ENCODE data around the gene SOCS6.
"Not testable (repeated sequence)": the region's sequence is repeated elsewhere in the genome, so short reads cannot be mapped to it uniquely, and the experiment has no call there.

DNA sequence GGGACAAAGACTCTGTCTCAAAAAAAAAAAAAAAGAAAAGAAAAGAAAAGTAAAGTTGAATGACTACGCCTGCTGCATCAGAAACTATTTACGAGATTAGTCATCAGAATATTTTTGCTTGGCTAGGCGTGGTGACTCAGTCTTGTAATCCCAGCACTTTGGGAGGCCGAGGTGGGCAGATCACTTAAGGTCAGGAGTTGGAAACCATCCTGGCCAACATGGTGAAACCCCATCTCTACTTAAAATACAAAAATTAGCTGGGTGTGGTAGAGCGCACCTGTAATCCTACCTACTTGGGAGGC, 69.2 kb downstream of the SOCS6 start:
- peak; percentile 53; the same call in 1 of the 2 replicates for TF ChIP-seq TCF12 (IDR thresholded peaks at IDR 0.05; ENCODE audit: low read depth)
- not testable (repeated sequence) for TF ChIP-seq CREB1 (IDR thresholded peaks at IDR 0.05; ENCODE audit: low read depth); TAF1 (IDR thresholded peaks at IDR 0.05; ENCODE audit: low read depth); EP300 (IDR thresholded peaks at IDR 0.05; ENCODE audit: borderline replicate concordance); TEAD4 (IDR thresholded peaks at IDR 0.05); RAD21 (IDR thresholded peaks at IDR 0.05; ENCODE audit: low read depth); CEBPB (IDR thresholded peaks at IDR 0.05); FOXM1 (IDR thresholded peaks at IDR 0.05; ENCODE audit: borderline replicate concordance, low read depth); YY1 (IDR thresholded peaks at IDR 0.05; ENCODE audit: low read depth); ZBTB7A (IDR thresholded peaks at IDR 0.05; ENCODE audit: low read depth)
- TF ChIP-seq, protein P1, sequence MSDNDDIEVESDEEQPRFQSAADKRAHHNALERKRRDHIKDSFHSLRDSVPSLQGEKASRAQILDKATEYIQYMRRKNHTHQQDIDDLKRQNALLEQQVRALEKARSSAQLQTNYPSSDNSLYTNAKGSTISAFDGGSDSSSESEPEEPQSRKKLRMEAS (IDR thresholded peaks at IDR 0.05) = not testable (repeated sequence)
- TF ChIP-seq, protein P2, sequence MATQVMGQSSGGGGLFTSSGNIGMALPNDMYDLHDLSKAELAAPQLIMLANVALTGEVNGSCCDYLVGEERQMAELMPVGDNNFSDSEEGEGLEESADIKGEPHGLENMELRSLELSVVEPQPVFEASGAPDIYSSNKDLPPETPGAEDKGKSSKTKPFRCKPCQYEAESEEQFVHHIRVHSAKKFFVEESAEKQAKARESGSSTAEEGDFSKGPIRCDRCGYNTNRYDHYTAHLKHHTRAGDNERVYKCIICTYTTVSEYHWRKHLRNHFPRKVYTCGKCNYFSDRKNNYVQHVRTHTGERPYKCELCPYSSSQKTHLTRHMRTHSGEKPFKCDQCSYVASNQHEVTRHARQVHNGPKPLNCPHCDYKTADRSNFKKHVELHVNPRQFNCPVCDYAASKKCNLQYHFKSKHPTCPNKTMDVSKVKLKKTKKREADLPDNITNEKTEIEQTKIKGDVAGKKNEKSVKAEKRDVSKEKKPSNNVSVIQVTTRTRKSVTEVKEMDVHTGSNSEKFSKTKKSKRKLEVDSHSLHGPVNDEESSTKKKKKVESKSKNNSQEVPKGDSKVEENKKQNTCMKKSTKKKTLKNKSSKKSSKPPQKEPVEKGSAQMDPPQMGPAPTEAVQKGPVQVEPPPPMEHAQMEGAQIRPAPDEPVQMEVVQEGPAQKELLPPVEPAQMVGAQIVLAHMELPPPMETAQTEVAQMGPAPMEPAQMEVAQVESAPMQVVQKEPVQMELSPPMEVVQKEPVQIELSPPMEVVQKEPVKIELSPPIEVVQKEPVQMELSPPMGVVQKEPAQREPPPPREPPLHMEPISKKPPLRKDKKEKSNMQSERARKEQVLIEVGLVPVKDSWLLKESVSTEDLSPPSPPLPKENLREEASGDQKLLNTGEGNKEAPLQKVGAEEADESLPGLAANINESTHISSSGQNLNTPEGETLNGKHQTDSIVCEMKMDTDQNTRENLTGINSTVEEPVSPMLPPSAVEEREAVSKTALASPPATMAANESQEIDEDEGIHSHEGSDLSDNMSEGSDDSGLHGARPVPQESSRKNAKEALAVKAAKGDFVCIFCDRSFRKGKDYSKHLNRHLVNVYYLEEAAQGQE (IDR thresholded peaks at IDR 0.05; ENCODE audit: low read depth) = not testable (repeated sequence)
- TF ChIP-seq, protein P3, sequence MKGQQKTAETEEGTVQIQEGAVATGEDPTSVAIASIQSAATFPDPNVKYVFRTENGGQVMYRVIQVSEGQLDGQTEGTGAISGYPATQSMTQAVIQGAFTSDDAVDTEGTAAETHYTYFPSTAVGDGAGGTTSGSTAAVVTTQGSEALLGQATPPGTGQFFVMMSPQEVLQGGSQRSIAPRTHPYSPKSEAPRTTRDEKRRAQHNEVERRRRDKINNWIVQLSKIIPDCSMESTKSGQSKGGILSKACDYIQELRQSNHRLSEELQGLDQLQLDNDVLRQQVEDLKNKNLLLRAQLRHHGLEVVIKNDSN (IDR thresholded peaks at IDR 0.05) = not testable (repeated sequence)

All from Ishikawa (cell line).